Measurements from ENCODE around the gene ITPR1.

The ITPR1 gene

DNA sequence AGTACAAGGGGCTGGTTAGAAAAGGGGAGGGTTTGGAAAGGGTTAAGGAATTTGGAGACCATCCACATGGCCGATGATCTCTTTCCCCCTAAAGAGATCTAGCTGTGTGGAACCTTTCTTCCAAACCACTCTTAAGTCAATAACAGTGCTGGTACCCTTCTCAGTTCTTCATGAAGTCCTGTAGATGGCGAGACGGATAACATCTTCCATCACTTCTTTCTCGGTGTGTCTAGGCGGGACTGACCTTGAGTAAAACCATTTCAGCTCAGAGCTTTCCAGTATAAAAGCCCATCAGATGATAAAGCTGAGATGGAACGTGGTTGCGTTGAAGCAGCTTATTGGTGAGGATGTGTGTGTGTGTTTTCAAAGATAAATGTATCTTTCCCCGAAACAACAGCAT is 334.6 kb downstream of the ITPR1 start:
- no peak for DNase-seq (ENCODE audit: low read depth, low spot score)

DNA sequence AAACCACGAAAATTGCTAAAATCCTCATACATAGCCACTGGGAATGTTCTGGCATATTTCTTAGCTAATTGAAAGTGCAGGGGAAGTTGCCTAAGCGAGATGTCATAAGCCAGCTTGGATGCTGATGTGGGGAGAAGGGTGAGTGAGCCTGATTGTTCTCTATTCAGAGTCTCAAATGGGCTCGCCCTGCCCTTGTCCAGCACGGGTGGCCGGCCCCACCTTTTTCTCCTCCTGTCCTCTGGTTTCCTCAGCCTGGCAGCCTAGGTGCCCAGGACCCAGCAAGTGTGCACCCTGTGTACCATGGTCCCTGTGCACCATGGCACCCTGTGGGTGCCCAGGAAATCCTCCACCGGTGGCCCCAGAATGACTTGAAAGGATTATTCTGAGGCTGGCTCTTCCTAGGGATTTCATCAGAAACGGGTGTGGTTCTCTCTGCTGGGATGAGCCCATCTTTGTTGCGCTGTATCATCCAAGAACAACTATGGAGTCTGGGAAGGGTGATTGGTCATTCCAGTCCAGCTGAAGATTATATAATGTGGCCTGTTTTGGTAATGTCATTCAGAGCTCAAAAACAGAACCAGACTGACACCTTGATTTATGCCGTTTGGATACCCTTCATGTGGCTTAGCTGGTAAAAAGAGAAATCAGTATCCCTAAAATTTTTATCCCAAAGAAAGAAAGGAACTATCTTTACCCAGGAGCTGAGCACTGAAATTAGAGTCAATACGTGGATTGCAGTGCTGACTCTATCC is 335.3 kb downstream of the ITPR1 start:
- DNase-seq (ENCODE audit: low read depth, low spot score), result no peak

DNA sequence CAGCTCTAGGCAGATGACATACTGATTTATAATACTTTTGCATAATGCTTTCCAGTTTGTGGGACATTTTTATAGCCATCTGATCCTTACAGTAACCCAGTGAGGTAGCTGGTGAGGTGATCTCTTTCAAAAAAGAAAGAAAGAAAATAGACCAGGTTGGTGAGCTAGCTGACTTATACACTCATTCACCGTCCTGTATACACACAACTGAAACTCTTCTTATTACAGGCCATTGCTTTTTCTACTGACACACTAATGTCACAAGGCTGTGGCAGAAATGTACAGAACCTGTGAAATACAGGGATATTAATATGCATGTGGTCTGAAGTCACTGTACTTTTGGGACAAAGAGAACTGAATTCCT is 335.9 kb downstream of the ITPR1 start:
- no peak for DNase-seq (ENCODE audit: low read depth, low spot score)

DNA sequence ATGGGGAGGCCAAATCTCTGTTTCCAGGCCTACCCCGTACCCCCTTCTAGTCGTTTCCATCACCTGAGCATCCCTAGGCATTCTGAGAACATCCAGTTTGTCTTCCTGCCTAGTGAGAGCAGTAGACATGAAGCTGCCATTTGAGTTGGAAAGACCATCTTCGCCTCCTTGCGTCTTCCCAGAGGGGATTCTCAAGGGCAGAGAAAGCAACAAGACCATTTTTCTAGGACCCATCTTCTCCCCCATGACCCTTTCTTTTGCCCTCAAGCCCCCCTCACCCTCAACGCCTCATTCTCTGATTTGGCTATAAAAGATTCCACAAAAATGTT is 337.4 kb downstream of the ITPR1 start:
- no peak for DNase-seq (ENCODE audit: low read depth, low spot score)

DNA sequence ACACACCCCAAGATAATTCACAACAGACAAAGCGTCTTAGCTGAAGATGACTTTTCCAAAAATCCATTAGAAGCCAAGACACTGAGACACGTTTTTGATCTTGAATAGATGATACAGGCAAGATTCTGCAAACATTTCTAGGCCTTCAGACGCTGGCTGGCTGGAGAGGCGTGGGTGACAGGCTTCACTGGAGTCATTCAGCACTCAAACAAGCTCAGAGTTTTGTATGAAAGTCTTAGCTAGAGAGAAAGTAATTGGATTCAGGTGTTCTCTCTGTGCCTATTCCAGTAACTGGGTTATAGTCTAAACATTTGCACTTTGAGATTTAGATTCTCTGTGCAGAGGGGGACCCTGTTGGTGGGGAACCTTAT is 338.4 kb downstream of the ITPR1 start:
- DNase-seq (ENCODE audit: low read depth, low spot score), result no peak

DNA sequence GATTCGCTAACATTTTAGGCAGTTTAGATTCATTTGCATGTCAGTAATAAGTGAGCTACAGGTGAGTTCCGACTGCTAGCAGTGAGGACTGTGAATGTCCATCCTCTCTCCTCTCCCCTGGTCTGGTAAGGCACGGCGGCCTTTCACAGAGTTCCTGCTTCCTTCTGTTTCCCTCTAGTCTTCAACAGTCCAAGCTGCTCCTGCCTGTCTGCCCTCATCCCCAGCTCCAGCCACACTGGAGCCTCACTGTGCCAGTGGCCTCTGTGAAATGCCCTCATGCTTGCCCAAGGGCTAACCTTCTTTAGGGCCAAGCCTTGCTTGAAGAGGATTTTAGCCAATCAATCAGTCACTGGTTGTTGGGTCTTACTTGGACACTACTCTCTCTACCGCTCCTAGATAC is 340.3 kb downstream of the ITPR1 start:
- DNase-seq (ENCODE audit: low read depth, low spot score), result no peak

DNA sequence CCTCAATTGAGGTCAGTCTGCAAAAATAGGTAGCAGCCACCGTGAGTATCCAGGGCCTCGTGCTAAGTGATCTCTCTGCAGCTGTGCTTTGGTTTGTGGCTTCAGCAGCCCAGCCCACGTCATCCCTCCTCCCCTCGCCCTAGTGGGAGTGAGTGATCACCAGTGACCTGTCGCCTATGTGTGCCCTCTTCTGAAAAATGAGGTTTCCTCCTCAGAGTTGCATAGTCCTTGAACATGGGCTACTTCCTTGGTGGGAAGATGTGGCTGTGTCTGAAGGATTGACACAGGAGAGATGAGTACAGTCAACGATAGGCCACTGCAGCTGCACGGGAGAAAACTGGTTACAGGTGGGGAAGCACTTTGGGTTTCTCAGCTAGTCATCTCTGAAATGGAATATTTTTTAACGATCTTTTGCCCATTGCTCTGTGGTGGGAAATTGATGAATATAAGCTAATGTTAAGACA is 341.3 kb downstream of the ITPR1 start:
- DNase-seq (ENCODE audit: low read depth, low spot score), result no peak

DNA sequence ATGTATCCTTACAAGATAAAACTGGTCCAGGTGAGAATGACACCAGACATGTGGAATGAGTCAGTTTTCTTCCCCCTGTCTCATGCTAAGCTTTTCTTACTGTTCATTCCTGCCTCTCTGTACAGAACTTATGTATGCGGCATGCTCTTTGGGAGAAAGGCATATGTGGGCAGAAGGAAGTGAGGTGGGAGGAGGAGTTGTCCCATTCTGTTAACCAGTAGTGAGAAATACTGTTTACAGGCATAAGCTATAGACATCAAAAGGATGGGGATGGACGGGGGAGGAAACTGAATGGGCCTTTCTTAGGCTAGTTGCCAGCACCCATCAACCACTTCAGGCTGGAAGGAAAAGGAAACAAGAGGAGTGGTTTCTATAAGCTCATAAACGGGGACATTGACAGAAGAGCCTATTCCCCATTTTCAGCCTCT is 342.5 kb downstream of the ITPR1 start:
- DNase-seq (ENCODE audit: low read depth, low spot score), result no peak

DNA sequence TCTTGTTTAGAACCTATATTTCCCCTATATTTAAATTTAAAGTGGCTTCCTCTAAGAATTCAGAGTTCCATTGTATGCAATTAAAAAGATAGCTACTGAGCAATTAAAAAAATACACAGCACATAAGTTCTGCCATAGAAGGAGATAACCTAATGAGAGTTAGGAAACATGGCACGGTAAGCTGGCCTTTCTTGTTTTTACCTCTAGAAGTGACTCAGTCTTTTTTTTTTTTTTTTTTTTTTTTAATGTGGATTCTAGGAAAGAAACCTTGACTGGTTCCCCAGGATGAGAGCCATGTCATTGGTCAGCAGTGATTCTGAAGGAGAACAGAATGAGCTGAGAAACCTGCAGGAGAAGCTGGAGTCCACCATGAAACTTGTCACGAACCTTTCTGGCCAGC is 343.4 kb downstream of the ITPR1 start:
- DNase-seq (ENCODE audit: low read depth, low spot score), result no peak

DNA sequence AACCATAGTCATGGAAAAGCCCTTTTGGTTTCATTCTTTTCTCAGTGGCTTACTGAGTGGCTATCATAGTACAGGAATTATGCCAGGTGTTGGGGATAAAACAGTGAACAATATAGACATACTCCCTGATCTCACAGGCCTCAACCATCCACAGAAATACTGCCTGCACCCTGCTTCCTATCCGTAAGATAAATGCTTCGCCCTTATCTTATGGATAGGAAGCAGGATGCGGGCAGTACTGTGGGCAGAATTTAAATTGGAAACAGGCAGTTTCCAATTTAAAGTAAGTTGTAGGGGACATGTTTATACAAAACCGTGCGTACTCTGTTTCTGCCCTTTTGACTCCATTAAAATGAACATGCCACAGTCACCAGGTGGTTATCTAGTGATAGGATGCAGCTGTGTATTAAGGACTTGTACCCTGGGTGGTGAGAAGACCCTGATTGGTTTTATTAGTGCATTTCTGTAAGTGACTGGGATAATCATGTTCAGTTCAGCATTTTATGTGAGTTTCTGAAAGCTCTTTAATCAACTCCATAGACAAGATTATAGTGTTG is 344.3 kb downstream of the ITPR1 start:
- DNase-seq (ENCODE audit: low read depth, low spot score), result no peak

DNA sequence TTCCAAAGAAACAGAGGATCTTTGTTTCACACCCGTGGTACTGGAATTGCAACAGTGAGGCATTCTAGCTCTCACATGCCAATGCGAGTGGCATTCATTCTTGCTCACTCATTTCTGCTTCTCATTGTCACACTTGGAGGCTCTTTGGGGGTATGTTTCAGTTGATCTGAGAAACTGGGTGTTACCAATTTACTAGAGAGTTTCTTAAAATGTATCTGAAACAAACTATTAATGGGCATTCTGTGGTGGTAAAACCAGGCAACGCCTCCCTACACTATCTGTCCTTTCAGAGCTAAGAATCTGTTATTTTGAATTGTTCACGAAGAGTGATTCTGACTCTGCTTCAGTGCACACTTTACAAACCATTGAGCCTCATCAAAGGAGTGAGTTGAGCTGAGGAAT is 345.5 kb downstream of the ITPR1 start:
- DNase-seq (ENCODE audit: low read depth, low spot score), result no peak

DNA sequence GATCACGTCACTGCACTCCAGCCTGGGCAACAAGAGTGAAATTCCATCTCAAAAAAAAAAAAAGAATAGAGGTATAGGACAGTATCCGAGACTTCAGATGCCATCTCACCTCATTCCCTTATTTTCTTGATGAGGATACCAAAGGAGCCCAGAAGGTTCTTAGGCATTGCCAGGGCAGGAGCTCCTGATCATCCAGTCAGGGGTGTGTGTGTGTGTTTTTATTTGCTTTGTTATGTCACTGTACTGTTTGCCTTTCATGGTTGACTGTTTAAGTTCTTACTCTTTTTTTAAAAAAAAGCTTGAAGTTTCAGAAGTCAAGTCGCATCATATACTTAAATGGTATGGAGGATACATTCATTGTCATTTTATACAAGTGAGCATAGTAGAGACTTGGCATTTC is 346.1 kb downstream of the ITPR1 start:
- DNase-seq (ENCODE audit: low read depth, low spot score), result no peak

DNA sequence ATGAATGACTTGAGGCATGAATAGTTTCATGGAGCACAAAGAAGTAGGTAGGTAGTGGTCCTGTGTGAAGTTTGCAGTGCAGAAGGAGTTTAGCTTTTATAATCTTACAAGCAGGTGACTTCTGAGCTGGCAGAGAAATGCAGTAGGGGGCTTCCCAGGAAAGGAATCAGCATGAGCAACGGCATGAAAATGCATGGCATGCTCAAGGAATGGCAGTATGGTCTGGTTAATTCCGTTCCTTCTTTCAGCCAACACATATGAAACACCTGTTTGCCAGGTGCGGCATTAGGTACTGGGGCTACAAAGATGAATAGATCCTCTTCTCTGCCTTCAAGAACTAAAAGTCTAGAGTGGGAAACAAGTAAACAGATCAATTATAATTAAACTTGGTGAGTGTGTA is 348.1 kb downstream of the ITPR1 start:
- DNase-seq (ENCODE audit: low read depth, low spot score), result peak; percentile 2

DNA sequence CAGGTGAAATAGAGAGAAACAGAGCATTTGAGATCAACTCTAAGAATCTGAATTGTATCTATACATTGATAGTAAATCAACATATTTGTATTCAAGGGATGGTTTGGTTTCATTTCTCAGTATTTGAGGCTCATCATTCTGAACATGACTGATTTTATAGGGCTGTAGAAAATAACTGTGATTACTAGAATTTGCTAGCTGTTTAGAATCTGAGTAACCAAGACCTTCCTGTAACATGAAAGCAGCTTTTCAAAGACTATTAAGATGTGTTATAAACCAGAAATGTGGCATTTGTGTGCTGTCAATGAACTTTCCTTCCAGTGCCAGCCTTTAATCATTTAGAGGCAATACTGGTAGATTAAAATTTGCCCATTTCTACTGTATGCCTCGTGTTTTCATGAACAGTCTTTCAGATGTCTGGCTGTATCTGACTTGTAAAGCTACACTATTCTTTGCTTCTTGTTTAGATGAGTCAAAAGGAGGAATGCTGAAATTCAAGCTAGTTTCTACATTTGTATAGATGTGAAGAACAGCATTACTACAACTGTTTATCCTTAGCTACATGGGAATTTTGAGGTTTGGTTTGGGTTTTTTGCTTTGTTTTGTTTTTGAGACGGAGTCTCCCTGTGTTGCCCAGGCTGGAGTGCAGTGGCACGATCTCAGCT is 348.8 kb downstream of the ITPR1 start:
- no peak for DNase-seq (ENCODE audit: low read depth, low spot score)

DNA sequence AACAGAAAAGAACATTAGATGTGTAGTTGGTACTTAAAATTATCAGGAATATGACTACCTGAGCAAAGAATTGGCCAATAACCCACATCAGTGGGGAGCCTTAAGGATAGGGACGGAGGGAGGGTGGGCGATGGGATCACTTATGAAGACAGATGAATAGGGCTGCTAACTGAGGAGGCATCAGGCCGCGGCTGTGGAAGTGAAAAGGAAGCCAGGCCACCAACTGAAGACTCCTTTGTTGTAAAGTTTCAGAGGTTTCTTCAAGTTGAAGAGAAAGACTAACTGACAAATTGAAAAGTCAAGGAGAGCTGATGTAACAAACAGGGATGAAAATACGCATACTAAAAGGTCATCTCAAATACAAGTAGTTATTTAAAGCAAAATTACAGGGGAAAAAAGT is 350.5 kb downstream of the ITPR1 start:
- DNase-seq (ENCODE audit: low read depth, low spot score), result no peak

DNA sequence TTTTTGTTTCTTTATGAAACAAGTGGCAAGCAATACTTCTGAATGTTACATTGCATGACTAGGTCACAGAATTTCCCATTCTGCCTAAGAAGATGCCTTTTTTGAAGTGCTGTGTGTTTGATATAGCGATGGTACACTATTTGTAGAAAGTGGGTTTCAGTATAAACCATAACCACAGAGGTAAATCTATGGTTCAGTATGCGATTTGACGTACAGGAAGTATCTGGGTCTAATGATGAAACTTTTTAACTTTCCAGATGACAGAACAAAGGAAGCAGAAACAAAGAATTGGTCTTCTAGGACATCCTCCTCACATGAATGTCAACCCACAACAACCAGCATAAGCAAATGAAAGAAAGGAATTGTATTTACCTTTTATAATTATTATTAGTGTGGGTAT is 352.7 kb downstream of the ITPR1 start:
- no peak for DNase-seq (ENCODE audit: low read depth, low spot score)

DNA sequence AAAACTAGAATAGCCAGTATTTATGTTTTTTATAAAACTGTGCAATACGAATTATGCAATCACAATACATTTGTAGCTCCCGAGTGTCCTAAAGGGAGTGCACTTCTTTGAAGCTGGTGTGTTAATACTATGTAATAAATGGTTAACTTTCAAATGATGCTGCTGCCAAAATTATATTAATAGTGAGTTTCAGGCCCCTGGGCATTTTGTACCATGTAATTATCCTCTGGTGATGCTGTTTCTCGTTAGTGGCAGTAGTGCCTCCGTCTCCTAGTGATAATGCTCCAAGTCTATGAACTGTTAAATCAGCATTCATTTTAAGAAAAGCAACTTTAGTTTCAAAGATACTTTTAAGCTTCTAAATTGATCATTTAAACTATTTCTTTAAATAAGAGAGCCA is 353.4 kb downstream of the ITPR1 start:
- DNase-seq (ENCODE audit: low read depth, low spot score), result no peak

DNA sequence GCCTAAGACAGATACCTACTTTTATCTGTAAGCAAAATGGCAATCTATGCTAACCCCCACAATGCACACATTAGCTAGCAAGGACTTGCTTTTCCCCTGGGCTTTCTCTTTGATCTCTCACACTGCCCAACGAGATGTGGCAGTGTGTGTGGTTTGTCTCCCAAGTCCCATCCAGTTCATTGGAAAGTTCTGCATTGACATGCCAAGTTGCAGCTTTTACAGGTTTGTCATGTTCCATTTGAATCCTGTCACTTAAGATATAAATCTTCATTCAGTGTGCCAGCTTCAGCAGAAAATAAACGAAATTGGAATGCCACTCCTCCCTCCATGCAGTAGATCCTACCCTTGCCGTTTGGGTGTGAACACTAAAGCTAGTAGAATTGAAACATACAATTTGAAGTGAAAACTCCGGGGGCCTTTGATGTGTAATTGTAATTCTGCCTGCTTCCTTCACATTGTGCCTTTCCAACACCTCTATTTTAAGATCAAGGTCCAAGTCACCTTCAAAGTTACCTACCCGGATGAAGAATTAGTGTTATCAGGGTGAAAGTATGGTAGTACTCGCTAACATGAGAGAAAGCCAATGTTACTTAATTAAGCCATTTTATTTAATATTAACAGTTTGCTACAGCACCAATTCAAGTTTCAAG is 355.2 kb downstream of the ITPR1 start:
- no peak for DNase-seq (ENCODE audit: low read depth, low spot score)

DNA sequence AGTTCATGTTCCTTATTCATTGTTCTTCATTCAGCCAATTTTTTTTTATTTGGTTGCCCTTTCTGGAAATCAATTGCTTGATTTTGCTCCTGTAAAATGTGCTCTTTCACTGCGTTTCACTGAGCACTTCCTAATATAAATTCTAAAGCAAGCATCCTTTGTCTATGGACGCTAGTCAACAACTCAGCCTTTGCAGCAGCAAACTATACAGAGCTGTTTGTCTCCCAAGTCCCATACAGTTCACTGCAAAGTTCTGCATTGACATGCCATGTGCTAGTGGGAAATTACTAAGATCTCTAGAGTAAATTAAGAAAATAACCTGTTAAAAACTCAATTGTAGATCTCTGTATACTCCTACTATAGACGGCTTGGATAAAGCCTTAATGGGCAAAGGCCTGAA is 356.0 kb downstream of the ITPR1 start:
- no peak for DNase-seq (ENCODE audit: low read depth, low spot score)

DNA sequence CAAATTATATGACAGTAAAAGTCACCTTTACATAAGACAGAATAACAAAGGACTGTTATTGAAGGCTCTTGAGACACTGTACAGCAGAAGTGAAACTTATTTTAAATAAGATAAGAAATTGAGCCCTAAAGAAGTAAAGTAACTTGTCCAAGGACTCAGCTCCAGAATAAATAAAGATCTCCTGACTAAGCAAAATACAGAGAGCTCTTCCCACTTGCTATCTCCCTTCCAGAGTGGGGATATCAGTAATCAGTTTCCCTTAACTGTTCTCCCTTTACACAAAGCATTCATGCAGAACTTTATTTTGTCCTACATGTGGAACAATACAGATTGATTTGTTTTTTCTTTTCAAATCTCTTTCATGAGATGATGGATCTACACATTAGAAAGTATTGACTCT is 356.6 kb downstream of the ITPR1 start:
- no peak for DNase-seq (ENCODE audit: low read depth, low spot score)

DNA sequence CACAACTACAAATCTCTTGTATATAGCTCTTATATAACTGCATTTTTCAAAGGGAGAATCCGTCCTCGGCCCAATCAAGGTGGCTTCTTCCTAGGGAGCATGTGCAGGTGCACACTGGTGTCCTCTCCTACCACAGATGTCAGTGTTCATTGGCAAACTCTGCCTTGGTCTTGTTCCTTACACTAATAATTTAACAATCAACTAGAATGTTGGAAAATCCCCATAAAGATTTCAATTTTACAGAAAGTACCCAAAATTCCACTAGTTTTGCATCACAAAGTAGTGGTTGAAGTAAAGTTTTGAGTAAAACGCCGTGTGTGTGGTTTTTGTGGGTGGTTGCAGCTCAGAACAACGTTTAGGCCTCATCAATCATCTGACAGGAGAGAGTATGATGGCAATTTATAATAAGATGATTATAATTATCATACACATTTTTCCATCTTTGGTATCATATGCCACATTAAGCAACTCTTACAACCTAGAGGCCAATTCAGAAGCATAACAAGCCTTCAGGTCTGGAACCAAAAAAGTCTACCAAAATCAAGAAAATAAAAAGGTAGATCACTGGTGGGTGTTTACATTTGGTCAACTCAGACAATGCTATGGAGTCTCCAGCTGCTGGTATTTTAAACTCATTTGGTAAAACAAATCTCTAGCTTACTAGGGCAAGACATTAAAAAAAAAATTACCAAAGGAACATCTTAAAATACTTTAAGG is 357.2 kb downstream of the ITPR1 start:
- no peak for DNase-seq (ENCODE audit: low read depth, low spot score)

DNA sequence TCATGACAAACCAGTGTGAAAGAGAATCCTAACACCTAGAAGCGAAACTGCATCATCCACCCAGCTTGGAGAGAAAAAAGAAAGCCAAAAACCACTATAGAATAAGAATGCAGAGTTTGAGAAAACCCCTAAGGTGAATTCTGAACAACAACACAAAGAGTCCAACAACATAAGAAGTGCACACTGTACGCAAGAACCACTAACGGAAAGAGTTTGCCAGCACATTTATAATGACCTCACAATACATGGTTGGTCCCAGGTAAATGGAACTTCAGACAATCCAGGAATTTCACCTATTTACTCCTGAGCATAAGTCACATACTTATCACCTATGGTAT is 357.7 kb downstream of the ITPR1 start:
- no peak for DNase-seq (ENCODE audit: low read depth, low spot score)

All from iPS DF 19.7 (cell line).